Upper lobe of left lung (tissue), 4 donors: Measurements from ENCODE around the gene DNAJB1.

Source experiments
- EP300 ChIP-seq, 4 donors: sonication (generic); formaldehyde crosslinking; IDR thresholded peaks; one replicate each; pipeline ENCODE4 v1.5.1; 2017; ENCODE audit warnings: antibody characterized with exemption in 4 of 4, control low read depth in 2 of 4
- POLR2AphosphoS5 ChIP-seq, 2 donors: sonication (generic); formaldehyde crosslinking; IDR thresholded peaks; one replicate each; pipeline ENCODE4 v1.5.1; 2017; ENCODE audit warnings: antibody characterized with exemption in 2 of 2
- TF ChIP-seq, protein P1 (sequence below), 6 experiments: fragments of 450-650 bp in 4 of 6; fragments of 200-600 bp in 2 of 6; sonication (generic) in 2 of 6; IDR thresholded peaks; one replicate each; pipeline ENCODE4 v1.5.1; 2016 to 2019; ENCODE audit warnings: antibody characterized with exemption in 6 of 6

DNA sequence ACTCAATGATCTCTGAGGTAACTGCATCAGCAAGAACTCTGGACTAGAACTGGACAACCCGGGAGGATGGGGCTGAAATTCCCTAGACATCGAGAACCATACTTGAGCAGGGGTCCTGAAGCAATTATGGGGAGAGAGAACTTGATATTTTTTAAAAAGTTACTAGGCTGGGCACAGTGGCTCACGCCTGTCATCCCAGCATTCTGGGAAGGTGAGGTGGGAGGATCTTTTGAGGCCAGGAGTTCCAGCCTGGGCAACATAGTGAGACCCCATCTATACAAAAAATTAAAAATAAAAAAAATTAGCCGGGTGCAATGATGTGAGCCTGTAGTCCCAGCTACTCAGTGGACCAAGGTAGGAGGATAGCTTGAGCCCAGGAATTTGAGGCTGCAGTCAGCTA, 2.3 kb upstream of the DNAJB1 start:
- TF ChIP-seq, protein P1, sequence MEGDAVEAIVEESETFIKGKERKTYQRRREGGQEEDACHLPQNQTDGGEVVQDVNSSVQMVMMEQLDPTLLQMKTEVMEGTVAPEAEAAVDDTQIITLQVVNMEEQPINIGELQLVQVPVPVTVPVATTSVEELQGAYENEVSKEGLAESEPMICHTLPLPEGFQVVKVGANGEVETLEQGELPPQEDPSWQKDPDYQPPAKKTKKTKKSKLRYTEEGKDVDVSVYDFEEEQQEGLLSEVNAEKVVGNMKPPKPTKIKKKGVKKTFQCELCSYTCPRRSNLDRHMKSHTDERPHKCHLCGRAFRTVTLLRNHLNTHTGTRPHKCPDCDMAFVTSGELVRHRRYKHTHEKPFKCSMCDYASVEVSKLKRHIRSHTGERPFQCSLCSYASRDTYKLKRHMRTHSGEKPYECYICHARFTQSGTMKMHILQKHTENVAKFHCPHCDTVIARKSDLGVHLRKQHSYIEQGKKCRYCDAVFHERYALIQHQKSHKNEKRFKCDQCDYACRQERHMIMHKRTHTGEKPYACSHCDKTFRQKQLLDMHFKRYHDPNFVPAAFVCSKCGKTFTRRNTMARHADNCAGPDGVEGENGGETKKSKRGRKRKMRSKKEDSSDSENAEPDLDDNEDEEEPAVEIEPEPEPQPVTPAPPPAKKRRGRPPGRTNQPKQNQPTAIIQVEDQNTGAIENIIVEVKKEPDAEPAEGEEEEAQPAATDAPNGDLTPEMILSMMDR (IDR thresholded peaks at IDR 0.05), result no peak
- no peak for TF ChIP-seq POLR2AphosphoS5 (IDR thresholded peaks at IDR 0.05)
- no peak for TF ChIP-seq EP300 (IDR thresholded peaks at IDR 0.05)
